ENCODE results near the gene NR2F1. TPM values are rescaled to one million over a fixed set of nuclear protein-coding genes. Genes with fewer than 3 reads are reported as not detected.

Gene NR2F1
- total RNA-seq, 6 experiments from 2014 or later, result 21.1 to 27.5 (median 23.6) TPM

DNA sequence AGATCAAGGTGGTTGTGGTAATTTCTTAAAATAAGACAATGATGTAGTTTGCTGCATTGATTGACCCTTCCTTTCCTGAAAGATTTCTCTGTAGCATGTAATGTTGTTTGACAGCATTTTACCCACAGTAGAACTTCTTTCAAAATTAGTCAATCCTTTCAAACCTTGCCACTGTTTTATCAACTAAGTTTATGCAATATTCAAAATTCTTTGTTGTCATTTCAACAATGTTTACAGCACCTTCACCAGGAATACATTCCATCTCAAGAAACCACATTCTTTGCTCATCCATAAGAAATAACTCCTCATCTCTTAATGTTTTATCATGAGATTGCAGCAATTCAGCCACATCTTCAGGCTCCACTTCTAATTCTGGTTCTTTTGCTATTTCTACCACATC is 43.8 kb downstream of the NR2F1 start:
- no peaks in the 10 kb centered on the region for H3K9me3 Mint-ChIP-seq
- H3K36me3 Mint-ChIP-seq (ENCODE audit: low read depth), result no peaks in the 10 kb centered on the region
- TF ChIP-seq, protein P1, sequence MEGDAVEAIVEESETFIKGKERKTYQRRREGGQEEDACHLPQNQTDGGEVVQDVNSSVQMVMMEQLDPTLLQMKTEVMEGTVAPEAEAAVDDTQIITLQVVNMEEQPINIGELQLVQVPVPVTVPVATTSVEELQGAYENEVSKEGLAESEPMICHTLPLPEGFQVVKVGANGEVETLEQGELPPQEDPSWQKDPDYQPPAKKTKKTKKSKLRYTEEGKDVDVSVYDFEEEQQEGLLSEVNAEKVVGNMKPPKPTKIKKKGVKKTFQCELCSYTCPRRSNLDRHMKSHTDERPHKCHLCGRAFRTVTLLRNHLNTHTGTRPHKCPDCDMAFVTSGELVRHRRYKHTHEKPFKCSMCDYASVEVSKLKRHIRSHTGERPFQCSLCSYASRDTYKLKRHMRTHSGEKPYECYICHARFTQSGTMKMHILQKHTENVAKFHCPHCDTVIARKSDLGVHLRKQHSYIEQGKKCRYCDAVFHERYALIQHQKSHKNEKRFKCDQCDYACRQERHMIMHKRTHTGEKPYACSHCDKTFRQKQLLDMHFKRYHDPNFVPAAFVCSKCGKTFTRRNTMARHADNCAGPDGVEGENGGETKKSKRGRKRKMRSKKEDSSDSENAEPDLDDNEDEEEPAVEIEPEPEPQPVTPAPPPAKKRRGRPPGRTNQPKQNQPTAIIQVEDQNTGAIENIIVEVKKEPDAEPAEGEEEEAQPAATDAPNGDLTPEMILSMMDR (IDR thresholded peaks at IDR 0.05), result no peak
- peaks cover 9% of the 10 kb centered on the region for H3K4me1 Mint-ChIP-seq (ENCODE audit: low read depth)
- no peak for DNase-seq
- no peak overlapping the region for H3K4me3 Mint-ChIP-seq
- no peaks in the 10 kb centered on the region for H3K27me3 Mint-ChIP-seq (ENCODE audit: insufficient read depth)
- H3K27ac Mint-ChIP-seq, result no peak overlapping the region

DNA sequence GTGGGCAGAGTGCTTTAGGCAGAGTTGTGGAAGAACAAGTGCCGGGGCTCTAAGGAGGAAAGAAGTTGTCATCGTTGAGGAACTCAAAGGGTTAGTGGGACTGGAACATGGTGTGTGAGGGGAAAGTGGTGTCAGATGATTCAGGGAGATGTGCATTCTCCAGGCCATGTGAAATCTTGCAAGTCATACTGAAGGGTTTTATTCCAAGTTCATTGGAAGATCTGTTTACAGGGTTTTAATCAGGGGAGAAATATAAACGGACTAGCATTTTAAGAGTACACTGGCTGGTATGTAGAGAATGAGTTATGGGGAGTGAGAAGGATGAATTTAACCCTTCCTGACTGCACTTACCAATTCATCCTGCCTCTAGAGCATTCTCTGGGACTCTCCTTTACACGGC is 49.3 kb downstream of the NR2F1 start:
- H3K4me3 Mint-ChIP-seq, result no peak overlapping the region
- H3K36me3 Mint-ChIP-seq (ENCODE audit: low read depth), result no peaks in the 10 kb centered on the region
- H3K27me3 Mint-ChIP-seq (ENCODE audit: insufficient read depth), result no peaks in the 10 kb centered on the region; the same call in 1 of the 2 replicates

DNA sequence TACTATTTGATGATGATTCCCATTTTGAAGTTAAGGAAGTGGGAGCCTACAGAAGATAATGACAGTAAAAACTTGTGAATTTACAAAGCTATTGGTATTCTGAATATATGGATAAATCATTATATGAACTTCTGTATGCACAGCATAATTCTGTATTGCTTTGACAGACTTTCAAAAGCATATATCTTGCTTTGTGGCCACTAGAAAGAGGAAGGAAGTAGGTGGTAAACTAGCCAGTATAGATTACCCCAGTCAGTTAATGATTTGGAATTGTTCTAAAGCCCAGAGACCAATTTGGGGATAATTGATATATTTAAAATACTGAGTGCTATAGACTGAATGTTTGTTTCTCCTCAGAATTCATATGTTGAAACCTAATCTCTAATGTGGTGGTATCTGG is 53.0 kb downstream of the NR2F1 start:
- no peak for DNase-seq
- peaks cover 6% of the 10 kb centered on the region for H3K4me1 Mint-ChIP-seq (ENCODE audit: low read depth)
- no peaks in the 10 kb centered on the region; the same call in 1 of the 2 replicates for H3K27me3 Mint-ChIP-seq (ENCODE audit: insufficient read depth)
- TF ChIP-seq, protein P1 (IDR thresholded peaks at IDR 0.05), result no peak
- no peaks in the 10 kb centered on the region for H3K36me3 Mint-ChIP-seq (ENCODE audit: low read depth)
- no peak overlapping the region for H3K27ac Mint-ChIP-seq
- H3K4me3 Mint-ChIP-seq, result no peak overlapping the region
- no peaks in the 10 kb centered on the region for H3K9me3 Mint-ChIP-seq

More for the DNA sequence above, 49.3 kb downstream of the NR2F1 start:
- no peak for DNase-seq
- H3K4me1 Mint-ChIP-seq (ENCODE audit: low read depth), result peaks cover 6% of the 10 kb centered on the region
- TF ChIP-seq, protein P1 (IDR thresholded peaks at IDR 0.05), result no peak
- H3K9me3 Mint-ChIP-seq, result no peaks in the 10 kb centered on the region
- H3K27ac Mint-ChIP-seq, result no peak overlapping the region

DNA sequence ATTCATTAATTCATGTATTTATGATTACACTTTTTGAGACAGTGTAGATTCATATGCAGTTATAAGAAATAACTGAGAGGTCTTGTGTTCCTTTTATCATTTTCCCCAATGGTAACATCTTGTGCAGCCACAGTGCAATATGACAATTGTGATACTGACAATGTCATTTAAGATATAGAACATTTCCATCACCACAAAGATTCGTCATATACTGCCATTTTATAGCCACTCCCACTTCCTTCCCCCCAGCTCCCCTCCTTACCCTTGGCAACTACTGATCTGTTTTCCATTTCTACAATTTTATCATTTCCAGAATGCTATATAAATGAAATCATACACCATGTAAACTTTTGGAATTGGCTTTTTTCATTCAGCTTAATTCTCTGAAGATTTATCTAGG is 53.8 kb downstream of the NR2F1 start:
- no peak for DNase-seq
- peaks cover 10% of the 10 kb centered on the region for H3K4me1 Mint-ChIP-seq (ENCODE audit: low read depth)
- H3K27ac Mint-ChIP-seq, result no peak overlapping the region
- H3K4me3 Mint-ChIP-seq, result no peak overlapping the region
- no peaks in the 10 kb centered on the region; the same call in 1 of the 2 replicates for H3K27me3 Mint-ChIP-seq (ENCODE audit: insufficient read depth)
- H3K36me3 Mint-ChIP-seq (ENCODE audit: low read depth), result no peaks in the 10 kb centered on the region
- H3K9me3 Mint-ChIP-seq, result no peaks in the 10 kb centered on the region
- TF ChIP-seq, protein P1 (IDR thresholded peaks at IDR 0.05), result no peak

DNA sequence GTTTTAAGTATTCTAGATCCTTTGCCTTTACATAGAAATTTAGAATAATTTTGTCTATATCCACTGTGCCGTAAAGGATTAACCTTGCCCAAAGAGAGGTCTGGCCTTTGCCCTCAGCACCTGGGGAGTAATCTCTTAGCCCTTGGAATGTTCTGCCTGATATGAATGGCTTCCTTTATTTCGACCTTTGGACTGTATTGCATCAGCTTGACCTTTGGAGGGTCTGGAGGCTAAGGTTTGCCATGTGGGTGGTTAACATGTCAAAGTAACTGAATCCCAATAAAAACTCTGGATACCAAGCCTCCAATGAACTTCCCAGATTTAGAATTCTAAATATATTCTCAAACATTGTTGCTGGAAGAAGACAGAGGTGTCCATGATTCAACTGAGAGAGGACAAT is 54.7 kb downstream of the NR2F1 start:
- Mint-ChIP-seq H3K4me1 (ENCODE audit: low read depth) (peaks cover 4% of the 10 kb centered on the region; the same call in 1 of the 2 replicates), H3K36me3 (ENCODE audit: low read depth) (no peaks in the 10 kb centered on the region), H3K4me3 (no peak overlapping the region), H3K27ac (no peak overlapping the region), H3K27me3 (ENCODE audit: insufficient read depth) (no peaks in the 10 kb centered on the region; the same call in 1 of the 2 replicates), H3K9me3 (no peaks in the 10 kb centered on the region)
- TF ChIP-seq, protein P1 (IDR thresholded peaks at IDR 0.05), result no peak
- DNase-seq, result no peak

DNA sequence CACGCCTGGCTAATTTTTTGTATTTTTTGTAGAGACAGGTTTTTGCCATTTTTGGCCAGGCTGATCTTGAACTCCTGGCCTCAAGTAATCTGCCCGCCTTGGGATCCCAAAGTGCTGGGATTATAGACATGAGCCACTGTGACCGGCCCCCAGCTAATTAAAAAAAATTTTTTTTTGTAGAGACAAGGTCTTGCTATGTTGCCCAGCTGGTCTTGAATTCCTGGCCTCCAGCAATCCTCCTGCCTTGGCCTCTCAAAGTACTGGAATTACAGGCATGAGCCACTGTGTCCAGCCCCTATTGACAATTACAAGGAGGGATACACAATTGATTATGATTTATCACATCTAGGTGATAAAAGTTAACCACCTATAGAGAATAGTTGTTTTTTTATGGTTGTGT is 59.5 kb downstream of the NR2F1 start:
- H3K9me3 Mint-ChIP-seq, result no peaks in the 10 kb centered on the region
- no peak overlapping the region for H3K27ac Mint-ChIP-seq
- H3K27me3 Mint-ChIP-seq (ENCODE audit: insufficient read depth), result no peaks in the 10 kb centered on the region
- TF ChIP-seq, protein P1 (IDR thresholded peaks at IDR 0.05), result no peak
- H3K36me3 Mint-ChIP-seq (ENCODE audit: low read depth), result no peaks in the 10 kb centered on the region
- H3K4me1 Mint-ChIP-seq (ENCODE audit: low read depth), result peaks cover 4% of the 10 kb centered on the region; the same call in 1 of the 2 replicates
- DNase-seq, result no peak
- no peak overlapping the region for H3K4me3 Mint-ChIP-seq

Data from HFFc6 (cell line).